KMS-11 (cell line): ENCODE data around the gene TBL1X.
A peak's percentile ranks its signal among the peaks of the same experiment; 100 is the strongest.

Source experiments
- H2AFZ ChIP-seq: fragments of 200-600 bp; sonication (generic); 2 replicates; pipeline ENCODE4 v1.6.1; 2016; ENCODE audit warnings: antibody characterized with exemption, mixed run types, low read depth
- H3K27ac ChIP-seq: fragments of 200-600 bp; sonication (generic); 2 replicates; pipeline ENCODE4 v1.6.1; 2016; ENCODE audit warnings: mild to moderate bottlenecking, mixed run types
- H3K27me3 ChIP-seq: fragments of 200-600 bp; sonication (generic); 2 replicates; pipeline ENCODE4 v1.6.1; 2017; ENCODE audit warnings: mild to moderate bottlenecking, low read depth, mixed run types, moderate library complexity; ENCODE audit not compliant: insufficient read depth
- H3K36me3 ChIP-seq: fragments of 200-600 bp; sonication (generic); 2 replicates; pipeline ENCODE4 v1.6.1; 2017; ENCODE audit warnings: mild to moderate bottlenecking, mixed run types; ENCODE audit not compliant: insufficient read depth
- H3K4me1 ChIP-seq: fragments of 200-600 bp; sonication (generic); 2 replicates; pipeline ENCODE4 v1.6.1; 2016; ENCODE audit warnings: mild to moderate bottlenecking, low read depth, mixed run types; ENCODE audit not compliant: poor library complexity, severe bottlenecking
- H3K4me2 ChIP-seq: fragments of 200-600 bp; sonication (generic); 2 replicates; pipeline ENCODE4 v1.7.0; 2016; ENCODE audit warnings: mild to moderate bottlenecking, mixed run types
- H3K4me3 ChIP-seq: fragments of 200-600 bp; sonication (generic); IDR thresholded peaks from 2 replicates; pipeline ENCODE4 v1.6.1; 2017; ENCODE audit warnings: low read depth, low read length, mixed read lengths; ENCODE audit not compliant: insufficient read depth
- H3K79me2 ChIP-seq: fragments of 200-600 bp; sonication (generic); 2 replicates; pipeline ENCODE4 v1.6.1; 2016; ENCODE audit warnings: low read depth, mixed run types; ENCODE audit not compliant: insufficient read depth
- H3K9ac ChIP-seq: fragments of 200-600 bp; sonication (generic); 2 replicates; pipeline ENCODE4 v1.6.1; 2016; ENCODE audit warnings: mild to moderate bottlenecking, mixed run types
- H4K20me1 ChIP-seq: fragments of 200-600 bp; sonication (generic); 2 replicates; pipeline ENCODE4 v1.6.1; 2016; ENCODE audit warnings: mild to moderate bottlenecking, mixed run types; ENCODE audit not compliant: insufficient read depth
- TF ChIP-seq, protein P1 (sequence below): fragments of 200-600 bp; sonication (generic); conservative IDR thresholded peaks from 2 replicates; pipeline ENCODE4 v1.6.1; 2017; ENCODE audit warnings: low read depth, mild to moderate bottlenecking, antibody characterized with exemption, low read length, moderate library complexity, mixed read lengths

The TBL1X gene

DNA sequence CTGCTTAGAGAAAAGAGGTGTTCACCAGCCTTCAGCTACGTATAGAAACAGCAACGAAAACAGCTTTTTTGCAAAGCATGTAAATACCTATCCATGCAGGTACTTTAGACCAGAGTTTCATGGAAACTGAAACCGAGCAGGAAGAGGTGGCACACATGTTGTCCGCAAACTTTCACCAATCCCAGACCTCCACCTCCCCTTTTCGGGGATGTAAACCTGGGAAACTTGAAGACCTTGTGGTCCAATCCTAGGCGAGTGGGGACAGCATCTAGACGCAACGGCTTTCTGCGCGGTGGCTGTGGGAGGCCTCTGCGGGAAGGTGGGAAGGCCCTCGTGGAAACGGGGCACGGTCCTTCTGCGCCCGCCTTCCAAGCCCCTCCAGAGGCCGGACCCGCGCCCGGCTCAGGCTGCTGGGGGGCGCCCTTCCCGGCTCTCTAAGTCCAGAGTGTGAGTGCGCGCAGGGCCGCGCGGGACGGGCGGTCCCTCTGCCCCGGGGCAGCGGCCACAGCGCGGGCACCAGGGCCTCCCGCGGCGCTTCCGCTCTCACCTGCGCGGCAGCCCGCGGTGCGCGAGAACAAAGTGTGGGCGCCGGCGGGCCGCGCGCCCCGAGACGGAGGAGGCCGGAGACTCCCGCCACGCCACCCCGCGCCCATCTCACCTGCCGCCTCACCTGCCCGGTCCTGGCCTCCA is 320.5 kb downstream of the TBL1X start:
- TF ChIP-seq, protein P1, sequence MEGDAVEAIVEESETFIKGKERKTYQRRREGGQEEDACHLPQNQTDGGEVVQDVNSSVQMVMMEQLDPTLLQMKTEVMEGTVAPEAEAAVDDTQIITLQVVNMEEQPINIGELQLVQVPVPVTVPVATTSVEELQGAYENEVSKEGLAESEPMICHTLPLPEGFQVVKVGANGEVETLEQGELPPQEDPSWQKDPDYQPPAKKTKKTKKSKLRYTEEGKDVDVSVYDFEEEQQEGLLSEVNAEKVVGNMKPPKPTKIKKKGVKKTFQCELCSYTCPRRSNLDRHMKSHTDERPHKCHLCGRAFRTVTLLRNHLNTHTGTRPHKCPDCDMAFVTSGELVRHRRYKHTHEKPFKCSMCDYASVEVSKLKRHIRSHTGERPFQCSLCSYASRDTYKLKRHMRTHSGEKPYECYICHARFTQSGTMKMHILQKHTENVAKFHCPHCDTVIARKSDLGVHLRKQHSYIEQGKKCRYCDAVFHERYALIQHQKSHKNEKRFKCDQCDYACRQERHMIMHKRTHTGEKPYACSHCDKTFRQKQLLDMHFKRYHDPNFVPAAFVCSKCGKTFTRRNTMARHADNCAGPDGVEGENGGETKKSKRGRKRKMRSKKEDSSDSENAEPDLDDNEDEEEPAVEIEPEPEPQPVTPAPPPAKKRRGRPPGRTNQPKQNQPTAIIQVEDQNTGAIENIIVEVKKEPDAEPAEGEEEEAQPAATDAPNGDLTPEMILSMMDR: no peak

DNA sequence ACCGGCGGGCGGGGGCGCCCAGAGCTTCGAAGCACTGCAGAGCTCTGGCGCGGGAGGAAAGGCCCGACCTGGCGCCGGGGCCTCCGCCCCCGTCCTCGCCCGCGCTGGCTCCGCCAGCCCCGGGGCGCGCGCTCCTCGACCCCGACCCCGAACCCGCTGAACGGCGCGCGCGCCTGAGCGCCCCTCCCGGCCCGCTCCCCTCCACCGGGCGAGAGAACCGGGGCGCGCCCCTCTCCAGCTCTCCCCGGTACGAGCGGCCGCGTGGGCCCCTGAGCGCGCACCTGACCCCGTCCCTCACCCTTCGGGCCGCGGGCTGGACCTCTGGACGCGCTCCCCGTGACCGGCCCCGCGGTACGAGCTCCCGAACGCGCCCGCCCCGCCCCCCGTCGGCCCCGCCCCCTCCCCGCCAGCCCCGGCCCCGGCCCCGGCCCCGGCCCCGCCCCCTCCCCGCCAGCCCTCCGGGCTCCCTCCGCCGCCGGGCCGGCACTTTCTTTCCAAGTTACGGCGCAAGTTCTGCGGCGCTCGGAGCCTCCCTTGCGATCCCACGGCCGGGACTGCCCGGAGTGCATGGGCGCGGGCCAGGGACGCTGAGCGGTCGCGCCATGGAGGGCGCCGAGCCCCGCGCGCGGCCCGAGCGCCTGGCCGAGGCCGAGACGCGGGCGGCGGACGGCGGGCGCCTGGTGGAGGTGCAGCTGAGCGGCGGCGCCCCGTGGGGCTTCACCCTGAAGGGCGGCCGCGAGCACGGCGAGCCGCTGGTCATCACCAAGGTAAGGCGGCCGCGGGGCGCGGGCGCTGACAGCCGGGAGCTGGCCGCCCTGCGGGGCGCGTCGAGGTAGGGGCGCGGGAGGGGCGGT is 321.3 kb downstream of the TBL1X start, which contains the start of gene SHROOM2:
Gene SHROOM2, plus strand, starts transcription at position 486 of the 854 bp plus-strand sequence. Its CDS starts 117 bp downstream, at position 603.
- TF ChIP-seq, protein P1: no peak
- Histone ChIP-seq H4K20me1 (no peaks in the 10 kb centered on the region), H2AFZ (peak within 1 kb of the TSS; percentile 38), H3K27me3 (no peaks in the 10 kb centered on the region; the same call in 1 of the 2 replicates), H3K4me1 (no peaks in the 10 kb centered on the region), H3K79me2 (no peaks in the 10 kb centered on the region), H3K4me2 (peak within 1 kb of the TSS; percentile 42; the same call in 1 of the 2 replicates), H3K4me3 (no peak within 1 kb of the TSS), H3K9ac (no peak within 1 kb of the TSS), H3K36me3 (no peaks in the 10 kb centered on the region), H3K27ac (no peak within 1 kb of the TSS)

More for the DNA sequence above, 320.5 kb downstream of the TBL1X start:
- Histone ChIP-seq H3K27ac (no peak overlapping the region), H3K36me3 (no peaks in the 10 kb centered on the region), H3K4me1 (no peaks in the 10 kb centered on the region), H2AFZ (0 out of 2 replicates have a peak overlapping the region, but pooled peaks have one; percentile 18), H3K79me2 (no peaks in the 10 kb centered on the region), H4K20me1 (no peaks in the 10 kb centered on the region), H3K4me2 (no peak overlapping the region), H3K9ac (no peak overlapping the region), H3K27me3 (no peaks in the 10 kb centered on the region; the same call in 1 of the 2 replicates), H3K4me3 (no peak overlapping the region)

DNA sequence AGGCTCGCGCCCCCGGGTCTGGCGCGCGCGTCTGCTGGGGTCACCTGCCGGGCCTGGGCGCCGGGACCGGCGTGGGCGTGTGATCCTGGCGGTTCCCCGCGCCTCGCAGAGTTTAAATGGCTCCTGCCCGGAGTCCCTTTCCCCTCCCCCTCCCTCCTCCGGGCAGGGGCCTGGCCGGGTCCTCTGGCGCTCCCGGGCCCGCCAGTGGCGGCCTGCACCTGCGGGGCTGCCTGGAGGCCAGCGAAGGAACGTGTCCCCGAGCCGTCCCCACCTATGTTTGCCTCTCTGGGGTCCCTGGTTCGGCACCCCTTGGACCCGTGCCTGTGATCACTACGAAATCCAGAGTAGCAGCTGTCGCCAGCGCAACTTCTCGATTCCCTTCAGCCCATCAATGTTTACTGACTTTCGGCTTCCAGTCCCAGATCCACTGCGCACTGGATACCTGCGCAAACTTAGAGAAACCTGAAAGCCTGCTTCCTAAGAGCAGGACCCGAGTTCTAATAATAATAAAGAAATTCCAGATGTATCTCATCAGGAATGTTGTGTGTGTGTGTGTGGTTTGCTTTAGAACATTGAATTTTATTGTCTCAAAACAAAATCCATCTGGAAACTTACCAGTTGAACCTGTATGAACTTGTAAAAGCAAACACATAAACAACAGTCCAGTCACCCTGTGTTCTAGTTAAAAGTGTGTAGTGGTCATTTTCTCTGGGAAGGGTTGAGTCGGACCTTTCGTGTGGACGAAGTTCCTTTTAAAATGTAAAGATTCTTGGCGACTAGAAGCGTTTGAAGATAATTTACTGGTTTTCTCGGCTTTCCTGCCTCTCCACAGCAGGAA is 322.2 kb downstream of the TBL1X start:
- H2AFZ ChIP-seq: peak overlapping the region; percentile 38
- no peaks in the 10 kb centered on the region; the same call in 1 of the 2 replicates for H3K27me3 ChIP-seq
- no peaks in the 10 kb centered on the region for H3K79me2 ChIP-seq
- H3K4me3 ChIP-seq: no peak overlapping the region
- H3K9ac ChIP-seq: no peak overlapping the region
- H4K20me1 ChIP-seq: no peaks in the 10 kb centered on the region
- TF ChIP-seq, protein P1: no peak
- H3K27ac ChIP-seq: no peak overlapping the region
- H3K36me3 ChIP-seq: no peaks in the 10 kb centered on the region
- no peaks in the 10 kb centered on the region for H3K4me1 ChIP-seq
- peak overlapping the region; percentile 42; the same call in 1 of the 2 replicates for H3K4me2 ChIP-seq

DNA sequence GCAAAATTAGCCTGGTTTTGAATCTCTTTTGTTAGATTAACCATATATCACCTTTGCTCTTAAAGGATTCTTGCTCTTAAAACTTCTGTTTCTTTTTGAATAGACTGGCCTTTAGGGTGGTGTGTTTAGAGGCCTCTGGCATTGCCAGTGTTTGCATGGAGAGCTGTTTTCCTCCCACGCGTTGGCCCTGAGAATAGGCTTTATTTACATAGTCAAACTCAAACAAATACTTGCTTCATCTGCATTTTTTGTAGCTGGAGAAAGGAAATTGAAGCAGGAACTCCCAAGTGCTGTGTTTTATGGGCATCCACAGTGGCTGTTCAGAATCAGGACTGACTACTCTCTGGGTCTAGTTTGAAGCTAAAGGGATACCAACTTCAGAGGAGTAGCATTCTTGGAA is 324.1 kb downstream of the TBL1X start:
- Histone ChIP-seq H3K4me3 (no peak overlapping the region), H3K27ac (no peak overlapping the region), H3K79me2 (no peaks in the 10 kb centered on the region)

More for the DNA sequence above, 324.1 kb downstream of the TBL1X start:
- no peak overlapping the region for H3K4me2 ChIP-seq
- no peaks in the 10 kb centered on the region for H3K4me1 ChIP-seq
- TF ChIP-seq, protein P1: no peak
- H3K9ac ChIP-seq: no peak overlapping the region
- no peaks in the 10 kb centered on the region for H4K20me1 ChIP-seq
- H3K36me3 ChIP-seq: no peaks in the 10 kb centered on the region
- no peak overlapping the region for H2AFZ ChIP-seq
- no peaks in the 10 kb centered on the region; the same call in 1 of the 2 replicates for H3K27me3 ChIP-seq
